HEK293T (cell line): ENCODE results near the gene SLC10A1.

Source experiments
- BHLHE40 ChIP-seq: fragments of 450-650 bp; IDR thresholded peaks from 2 replicates; pipeline ENCODE4 v1.6.1; 2016; ENCODE audit warnings: mild to moderate bottlenecking, moderate library complexity, borderline replicate concordance
- ELF4 ChIP-seq: fragments of 450-650 bp; IDR thresholded peaks from 2 replicates; pipeline ENCODE4 v1.6.1; 2017; ENCODE audit warnings: antibody characterized with exemption
- ZNF384 ChIP-seq: fragments of 450-650 bp; IDR thresholded peaks from 2 replicates; pipeline ENCODE4 v1.6.1; 2016

DNA sequence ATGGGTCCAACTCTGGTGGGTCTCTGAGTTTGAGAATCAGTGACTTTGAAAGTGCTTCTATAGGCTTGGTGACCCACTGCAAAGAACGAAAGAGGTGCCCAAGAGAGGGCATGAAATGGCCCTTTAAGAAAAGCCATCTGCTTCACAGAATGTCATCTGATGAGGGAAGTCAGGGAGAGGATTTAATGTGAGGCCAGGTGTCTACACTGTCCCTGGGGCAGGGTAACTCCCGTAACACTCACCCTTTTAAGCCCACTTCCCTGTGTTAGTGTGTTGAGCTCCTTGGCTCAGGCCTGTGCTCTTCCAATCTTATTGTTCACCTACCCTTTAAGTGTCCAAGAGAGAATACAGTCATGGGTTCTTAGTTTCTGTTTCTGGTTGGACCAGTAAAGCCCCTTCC, 46.5 kb downstream of the SLC10A1 start:
- TF ChIP-seq ELF4: no peak
- TF ChIP-seq BHLHE40: no peak
- no peak for TF ChIP-seq ZNF384
